OCI-LY7 (cell line): ENCODE results near the gene TTYH1.

Source experiments
- CTCF ChIP-seq: fragments of 200-600 bp; sonication (generic); conservative IDR thresholded peaks from 2 replicates; pipeline ENCODE4 v1.5.1; 2014; ENCODE audit warnings: mild to moderate bottlenecking, antibody characterized with exemption, low read length, moderate library complexity, mixed read lengths
- EZH2phosphoT487 ChIP-seq: fragments of 200-600 bp; sonication (generic); IDR thresholded peaks from 2 replicates; pipeline ENCODE4 v1.6.1; 2018; ENCODE audit warnings: low read depth, borderline replicate concordance, mild to moderate bottlenecking, mixed run types, antibody characterized with exemption, low read length, moderate library complexity, mixed read lengths

- TF ChIP-seq CTCF (no peak), EZH2phosphoT487 (no peak)
Observed at GRCh38 chr19:54484451-54484850, 69.2 kb downstream of the TTYH1 start.
